BLaER1 (cell line): ENCODE results near the gene KL.

ENCODE experiments used
- H3K27ac ChIP-seq: shearing (Covaris generic); formaldehyde crosslinking; 2 replicates; pipeline ENCODE4 v1.8.1; 2022
- H3K27me3 ChIP-seq: shearing (Covaris generic); formaldehyde crosslinking; 2 replicates; pipeline ENCODE4 v1.8.1; 2022
- H3K36me3 ChIP-seq: shearing (Covaris generic); formaldehyde crosslinking; 2 replicates; pipeline ENCODE4 v1.8.1; 2022
- H3K4me1 ChIP-seq: shearing (Covaris generic); formaldehyde crosslinking; 2 replicates; pipeline ENCODE4 v1.8.1; 2022
- H3K4me2 ChIP-seq: shearing (Covaris generic); formaldehyde crosslinking; 2 replicates; pipeline ENCODE4 v1.8.1; 2022
- H3K4me3 ChIP-seq: shearing (Covaris generic); formaldehyde crosslinking; 2 replicates; pipeline ENCODE4 v1.8.1; 2022
- H3K9ac ChIP-seq: shearing (Covaris generic); formaldehyde crosslinking; 2 replicates; pipeline ENCODE4 v1.8.1; 2022
- H3K9me3 ChIP-seq: shearing (Covaris generic); formaldehyde crosslinking; 2 replicates; pipeline ENCODE4 v1.8.1; 2022
- H4K20me1 ChIP-seq: shearing (Covaris generic); formaldehyde crosslinking; 2 replicates; pipeline ENCODE4 v1.8.1; 2022
- Cebpa-rat ChIP-seq: shearing (Covaris generic); IDR thresholded peaks from 2 replicates; pipeline ENCODE4 v1.8.1; 2022

Gene KL

GRCh38 chr13:33016414-33017322 lies at the start of gene KL:
KL (plus strand) TSS chr13:33016423; CDS start chr13:33016441, 18 bp downstream.
- Histone ChIP-seq H3K9me3 (peaks cover 24% of the 10 kb centered on the region), H3K4me3 (0 out of 2 replicates have a peak within 1 kb of the TSS, but pooled peaks have one; percentile 18), H3K27me3 (no peaks in the 10 kb centered on the region)

GRCh38 chr13:32967584-32968182 lies 48.5 kb upstream of the KL start:
- Histone ChIP-seq H3K27me3 (no peaks in the 10 kb centered on the region), H3K9ac (no peak overlapping the region), H3K4me1 (no peaks in the 10 kb centered on the region), H3K27ac (no peak overlapping the region), H3K9me3 (0 out of 2 replicates have a peak, but pooled peaks cover 4% of the 10 kb centered on the region), H3K4me3 (no peak overlapping the region), H4K20me1 (no peaks in the 10 kb centered on the region), H3K36me3 (no peaks in the 10 kb centered on the region), H3K4me2 (no peak overlapping the region)
- no peak for TF ChIP-seq Cebpa-rat

More at GRCh38 chr13:33016414-33017322, at the start of gene KL:
- no peaks in the 10 kb centered on the region for H4K20me1 ChIP-seq
- no peak within 1 kb of the TSS for H3K4me2 ChIP-seq
- no peak within 1 kb of the TSS for H3K9ac ChIP-seq
- H3K36me3 ChIP-seq, result no peaks in the 10 kb centered on the region
- H3K27ac ChIP-seq, result no peak within 1 kb of the TSS
- H3K4me1 ChIP-seq, result no peaks in the 10 kb centered on the region
- no peak for TF ChIP-seq Cebpa-rat

GRCh38 chr13:32968316-32968715 lies 47.9 kb upstream of the KL start:
- H3K4me2 ChIP-seq, result no peak overlapping the region
- H3K27ac ChIP-seq, result no peak overlapping the region
- no peaks in the 10 kb centered on the region for H3K9me3 ChIP-seq
- no peaks in the 10 kb centered on the region for H3K36me3 ChIP-seq
- no peak for TF ChIP-seq Cebpa-rat
- H3K9ac ChIP-seq, result no peak overlapping the region
- no peaks in the 10 kb centered on the region for H3K4me1 ChIP-seq
- no peak overlapping the region for H3K4me3 ChIP-seq
- H3K27me3 ChIP-seq, result no peaks in the 10 kb centered on the region
- H4K20me1 ChIP-seq, result no peaks in the 10 kb centered on the region

DNA sequence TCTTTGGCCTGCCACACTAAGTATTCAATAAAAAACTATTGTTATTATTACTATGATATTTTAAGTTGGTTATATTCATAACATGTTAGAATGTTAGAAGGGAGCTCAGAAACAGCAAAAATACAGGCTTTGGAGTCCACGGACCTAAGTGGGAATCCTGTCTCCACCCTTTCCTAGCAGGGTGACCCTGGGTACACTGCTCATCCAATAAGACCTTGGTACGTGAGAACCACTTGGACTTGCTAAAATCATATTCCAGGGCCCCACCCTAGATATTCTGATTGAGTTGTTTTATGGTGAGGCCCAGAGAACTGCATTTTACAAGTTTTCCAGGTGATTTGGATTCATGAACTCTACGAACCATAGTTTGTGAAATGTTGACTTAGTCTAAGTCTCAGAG lies 47.4 kb upstream of the KL start:
- no peaks in the 10 kb centered on the region for H3K4me1 ChIP-seq
- no peak for TF ChIP-seq Cebpa-rat

GRCh38 chr13:32969516-32969941 lies 46.7 kb upstream of the KL start:
- Histone ChIP-seq H3K27ac (no peak overlapping the region), H3K4me3 (no peak overlapping the region), H3K9me3 (no peaks in the 10 kb centered on the region), H3K4me2 (peak overlapping the region; percentile 9; the same call in 1 of the 2 replicates), H4K20me1 (no peaks in the 10 kb centered on the region), H3K27me3 (no peaks in the 10 kb centered on the region), H3K9ac (no peak overlapping the region), H3K36me3 (no peaks in the 10 kb centered on the region), H3K4me1 (no peaks in the 10 kb centered on the region)
- TF ChIP-seq Cebpa-rat, result no peak

More for the DNA sequence above, 47.4 kb upstream of the KL start:
- Histone ChIP-seq H3K36me3 (no peaks in the 10 kb centered on the region), H3K9me3 (no peaks in the 10 kb centered on the region), H3K9ac (no peak overlapping the region), H4K20me1 (no peaks in the 10 kb centered on the region), H3K27me3 (no peaks in the 10 kb centered on the region), H3K4me2 (no peak overlapping the region), H3K4me3 (no peak overlapping the region), H3K27ac (no peak overlapping the region)

GRCh38 chr13:32976056-32976805 lies 40.0 kb upstream of the KL start:
- Histone ChIP-seq H3K4me1 (peaks cover 29% of the 10 kb centered on the region), H4K20me1 (no peaks in the 10 kb centered on the region), H3K9me3 (no peaks in the 10 kb centered on the region), H3K4me3 (no peak overlapping the region), H3K27ac (peak overlapping the region; percentile 58; the same call in 1 of the 2 replicates), H3K9ac (no peak overlapping the region), H3K4me2 (peak overlapping the region; percentile 49), H3K27me3 (no peaks in the 10 kb centered on the region), H3K36me3 (no peaks in the 10 kb centered on the region)
- TF ChIP-seq Cebpa-rat, result no peak

DNA sequence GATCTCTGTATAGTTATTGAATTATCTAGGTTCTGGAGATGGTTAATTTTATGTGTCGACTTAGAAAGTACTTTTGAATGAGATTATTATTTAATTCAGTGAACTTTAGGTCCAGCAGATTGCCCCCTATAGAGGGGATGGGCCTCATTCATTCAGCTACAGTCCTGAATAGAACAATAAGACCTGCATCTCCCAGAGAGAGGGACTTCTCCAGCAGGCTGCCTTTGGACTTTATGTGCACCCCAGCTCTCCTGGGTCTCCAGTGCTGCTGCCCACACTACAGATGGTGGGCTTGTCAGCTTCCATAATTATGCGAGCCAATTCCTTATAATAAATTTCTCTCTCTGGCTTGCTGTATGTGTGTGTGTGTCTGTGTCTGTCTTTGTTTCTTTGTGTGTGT lies 39.3 kb upstream of the KL start:
- no peaks in the 10 kb centered on the region for H4K20me1 ChIP-seq
- H3K4me1 ChIP-seq, result peaks cover 29% of the 10 kb centered on the region
- H3K4me2 ChIP-seq, result peak overlapping the region; percentile 49
- no peak overlapping the region for H3K9ac ChIP-seq
- no peaks in the 10 kb centered on the region for H3K36me3 ChIP-seq
- H3K9me3 ChIP-seq, result no peaks in the 10 kb centered on the region
- TF ChIP-seq Cebpa-rat, result no peak
- peak overlapping the region; percentile 58; the same call in 1 of the 2 replicates for H3K27ac ChIP-seq
- no peak overlapping the region for H3K4me3 ChIP-seq
- no peaks in the 10 kb centered on the region for H3K27me3 ChIP-seq

- H3K27ac ChIP-seq, result peak overlapping the region; percentile 58; the same call in 1 of the 2 replicates
Measured at GRCh38 chr13:32977321-32977720, 38.9 kb upstream of the KL start.

DNA sequence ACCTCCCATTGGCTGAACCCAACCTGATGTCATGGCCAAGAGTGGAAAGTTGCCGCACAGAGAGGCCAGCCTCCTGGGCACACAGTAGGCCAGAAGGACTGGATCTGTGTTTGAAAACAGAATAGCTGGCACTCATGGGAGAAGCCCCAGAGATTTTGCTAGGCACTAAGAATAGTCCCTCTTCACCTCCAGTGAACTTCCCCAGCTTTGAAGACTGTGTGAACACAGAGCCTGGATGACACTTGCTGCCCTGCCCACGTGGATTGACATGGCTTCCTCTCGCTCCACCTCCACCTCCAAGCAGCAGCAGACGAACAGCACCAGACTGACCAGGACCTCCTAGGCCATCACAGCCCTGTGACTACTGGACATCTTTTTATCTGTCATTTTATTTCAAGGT lies 37.9 kb upstream of the KL start:
- Histone ChIP-seq H3K4me2 (peak overlapping the region; percentile 38), H3K4me1 (peaks cover 29% of the 10 kb centered on the region), H3K9me3 (no peaks in the 10 kb centered on the region), H3K4me3 (no peak overlapping the region), H3K9ac (no peak overlapping the region), H3K36me3 (no peaks in the 10 kb centered on the region), H4K20me1 (no peaks in the 10 kb centered on the region), H3K27ac (no peak overlapping the region), H3K27me3 (no peaks in the 10 kb centered on the region)
- no peak for TF ChIP-seq Cebpa-rat

More at GRCh38 chr13:32977321-32977720, 38.9 kb upstream of the KL start:
- Histone ChIP-seq H3K27me3 (no peaks in the 10 kb centered on the region), H3K36me3 (no peaks in the 10 kb centered on the region), H3K4me2 (peak overlapping the region; percentile 49), H4K20me1 (no peaks in the 10 kb centered on the region), H3K9ac (no peak overlapping the region), H3K4me1 (peaks cover 29% of the 10 kb centered on the region), H3K4me3 (no peak overlapping the region), H3K9me3 (no peaks in the 10 kb centered on the region)
- TF ChIP-seq Cebpa-rat, result no peak
